LNCaP clone FGC (cell line): ENCODE measurements around the gene PLXNB3.

Source experiments
- DNase-seq: peaks from one replicate; pipeline ENCODE4 v3.0.0-alpha.2; 2011; ENCODE audit warnings: low read depth
- H3K4me3 ChIP-seq: 2 replicates; pipeline ENCODE4 v1.5.1; 2011; ENCODE audit warnings: mild to moderate bottlenecking, low read depth, low read length, control low read depth
- TF ChIP-seq, protein P1 (sequence below): IDR thresholded peaks from 2 replicates; pipeline ENCODE4 v1.5.1; 2012; ENCODE audit warnings: mild to moderate bottlenecking; ENCODE audit not compliant: control insufficient read depth, insufficient read depth; ENCODE audit errors: extremely low read depth

PLXNB3 gene

GRCh38 chrX:153782313-153782712 lies 18.3 kb downstream of the PLXNB3 start:
- H3K4me3 ChIP-seq: no peak overlapping the region
- TF ChIP-seq, protein P1, sequence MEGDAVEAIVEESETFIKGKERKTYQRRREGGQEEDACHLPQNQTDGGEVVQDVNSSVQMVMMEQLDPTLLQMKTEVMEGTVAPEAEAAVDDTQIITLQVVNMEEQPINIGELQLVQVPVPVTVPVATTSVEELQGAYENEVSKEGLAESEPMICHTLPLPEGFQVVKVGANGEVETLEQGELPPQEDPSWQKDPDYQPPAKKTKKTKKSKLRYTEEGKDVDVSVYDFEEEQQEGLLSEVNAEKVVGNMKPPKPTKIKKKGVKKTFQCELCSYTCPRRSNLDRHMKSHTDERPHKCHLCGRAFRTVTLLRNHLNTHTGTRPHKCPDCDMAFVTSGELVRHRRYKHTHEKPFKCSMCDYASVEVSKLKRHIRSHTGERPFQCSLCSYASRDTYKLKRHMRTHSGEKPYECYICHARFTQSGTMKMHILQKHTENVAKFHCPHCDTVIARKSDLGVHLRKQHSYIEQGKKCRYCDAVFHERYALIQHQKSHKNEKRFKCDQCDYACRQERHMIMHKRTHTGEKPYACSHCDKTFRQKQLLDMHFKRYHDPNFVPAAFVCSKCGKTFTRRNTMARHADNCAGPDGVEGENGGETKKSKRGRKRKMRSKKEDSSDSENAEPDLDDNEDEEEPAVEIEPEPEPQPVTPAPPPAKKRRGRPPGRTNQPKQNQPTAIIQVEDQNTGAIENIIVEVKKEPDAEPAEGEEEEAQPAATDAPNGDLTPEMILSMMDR: no peak
- DNase-seq: no peak

DNA sequence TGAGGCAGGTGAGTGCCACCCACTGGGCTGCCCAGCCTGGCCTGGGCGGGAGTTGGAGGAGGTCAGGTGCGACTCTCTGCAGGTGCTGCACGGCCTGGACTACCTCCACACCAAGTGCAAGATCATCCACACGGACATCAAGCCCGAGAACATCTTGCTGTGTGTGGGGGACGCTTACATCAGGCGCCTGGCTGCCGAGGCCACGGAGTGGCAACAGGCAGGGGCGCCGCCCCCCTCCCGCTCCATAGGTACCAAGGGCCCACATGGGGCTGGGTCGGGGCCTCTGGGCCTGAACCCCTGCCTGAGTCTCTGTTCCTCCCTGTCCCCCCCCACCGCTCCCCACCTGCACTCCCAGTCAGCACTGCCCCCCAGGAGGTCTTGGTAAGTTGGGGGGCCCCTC lies 18.8 kb downstream of the PLXNB3 start:
- H3K4me3 ChIP-seq: no peak overlapping the region
- TF ChIP-seq, protein P1: no peak
- no peak for DNase-seq

DNA sequence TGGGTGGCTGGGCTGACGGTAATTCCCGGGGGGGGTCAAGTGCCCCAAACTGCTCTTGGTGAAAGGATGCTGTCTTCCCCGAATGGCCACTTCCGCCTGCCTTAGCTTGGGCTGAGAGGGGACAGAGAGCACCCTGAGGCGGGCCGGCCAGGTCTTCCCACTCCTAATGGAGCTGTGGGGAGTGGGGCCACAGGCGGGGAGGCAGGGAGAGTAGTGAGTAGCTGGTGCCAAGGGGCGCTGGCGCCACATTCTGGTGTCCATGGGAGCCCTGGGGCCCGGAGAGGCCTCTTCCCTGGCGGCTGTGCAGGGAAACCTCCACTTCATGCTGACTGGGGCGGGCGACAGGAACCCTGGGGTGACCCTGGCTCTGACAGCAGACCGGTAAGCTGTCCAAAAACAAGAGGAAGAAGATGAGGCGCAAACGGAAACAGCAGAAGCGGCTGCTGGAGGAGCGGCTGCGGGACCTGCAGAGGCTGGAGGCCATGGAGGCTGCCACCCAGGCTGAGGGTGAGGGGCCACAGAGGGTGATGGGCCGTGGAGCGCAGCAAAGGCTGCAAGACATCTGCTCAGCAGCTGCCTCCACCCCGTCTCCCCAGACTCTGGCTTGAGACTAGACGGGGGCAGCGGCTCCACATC lies 19.4 kb downstream of the PLXNB3 start:
- no peak for DNase-seq
- H3K4me3 ChIP-seq: no peak overlapping the region
- TF ChIP-seq, protein P1: no peak

DNA sequence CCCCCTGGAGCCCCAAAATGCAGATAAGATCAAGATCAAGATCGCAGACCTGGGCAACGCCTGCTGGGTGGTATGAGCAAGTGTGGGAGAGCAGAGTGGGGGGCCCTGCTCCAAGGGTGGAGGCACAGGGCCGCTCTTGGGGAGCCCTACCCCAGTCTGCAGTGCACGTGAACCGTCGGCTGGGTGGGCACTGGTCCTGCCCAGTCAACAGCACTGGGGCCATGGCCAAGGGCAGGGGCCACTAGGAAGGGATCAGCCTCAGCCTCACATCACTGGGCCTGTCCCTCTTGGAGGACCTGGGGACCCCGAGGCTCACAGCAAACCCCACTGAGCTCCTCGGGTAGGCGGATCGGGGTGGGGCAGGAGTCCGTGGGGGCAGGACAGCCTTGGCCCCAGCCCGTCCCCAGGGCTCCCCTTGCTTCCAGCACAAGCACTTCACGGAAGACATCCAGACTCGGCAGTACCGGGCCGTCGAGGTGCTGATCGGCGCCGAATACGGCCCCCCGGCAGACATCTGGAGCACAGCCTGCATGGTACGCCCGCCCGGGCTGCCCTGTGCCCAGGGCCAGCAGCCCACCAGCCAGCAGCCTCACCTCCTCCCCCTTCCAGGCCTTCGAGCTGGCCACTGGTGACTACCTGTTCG lies 20.4 kb downstream of the PLXNB3 start:
- no peak overlapping the region for H3K4me3 ChIP-seq
- TF ChIP-seq, protein P1: no peak
- DNase-seq: no peak

GRCh38 chrX:153786669-153787068 lies 22.6 kb downstream of the PLXNB3 start:
- TF ChIP-seq, protein P1: no peak

GRCh38 chrX:153789654-153790053 lies 25.6 kb downstream of the PLXNB3 start:
- TF ChIP-seq, protein P1: no peak
- no peak overlapping the region for H3K4me3 ChIP-seq
- no peak for DNase-seq

More at GRCh38 chrX:153786669-153787068, 22.6 kb downstream of the PLXNB3 start:
- DNase-seq: no peak
- H3K4me3 ChIP-seq: no peak overlapping the region

DNA sequence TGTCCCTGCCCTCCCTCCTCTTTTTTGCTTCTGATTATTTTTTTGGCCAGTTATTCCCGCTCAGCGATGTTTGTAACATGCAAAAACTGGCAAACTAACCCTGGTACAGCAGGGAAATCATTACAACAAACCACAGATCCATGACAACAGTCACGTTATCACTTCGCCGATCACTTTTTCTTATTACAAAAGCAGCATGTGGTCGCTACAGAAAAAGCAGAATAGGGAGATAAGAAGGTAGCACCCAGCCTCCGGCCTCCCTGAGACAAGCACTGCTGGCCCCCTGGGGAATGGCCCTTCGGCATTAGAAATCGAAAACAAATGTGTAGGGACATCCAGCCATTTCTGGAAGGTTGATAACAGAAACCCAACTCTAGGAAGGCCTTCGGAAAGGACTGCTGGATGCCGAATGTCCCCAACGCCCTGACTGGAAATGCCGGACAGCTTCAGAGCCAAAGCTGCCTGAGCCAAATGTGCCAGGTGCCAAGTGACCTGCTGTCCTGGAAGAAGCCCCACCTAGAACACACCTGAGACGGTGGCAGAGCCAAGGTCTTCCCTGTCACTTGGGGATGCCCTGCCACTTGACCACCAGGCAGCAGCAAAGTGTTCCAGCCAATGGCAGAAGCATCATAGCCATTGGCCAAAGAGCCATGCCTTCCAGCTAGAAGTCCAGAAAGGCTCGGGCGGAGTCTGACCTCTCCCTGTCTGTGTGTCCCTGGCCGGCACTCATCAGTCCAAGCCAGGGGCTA lies 27.2 kb downstream of the PLXNB3 start:
- no peak overlapping the region for H3K4me3 ChIP-seq
- no peak for DNase-seq
- TF ChIP-seq, protein P1: no peak
